ENCODE data around the gene SBF2. TPM values are rescaled to one million over a fixed set of nuclear protein-coding genes. Genes with fewer than 3 reads are reported as not detected.

SBF2 gene
- total and polyA plus RNA-seq, 2 of the 13 experiments (the other 11 are each of a cell fraction or from before 2014, with no cell fraction given), result 24.0 to 45.8 TPM

DNA sequence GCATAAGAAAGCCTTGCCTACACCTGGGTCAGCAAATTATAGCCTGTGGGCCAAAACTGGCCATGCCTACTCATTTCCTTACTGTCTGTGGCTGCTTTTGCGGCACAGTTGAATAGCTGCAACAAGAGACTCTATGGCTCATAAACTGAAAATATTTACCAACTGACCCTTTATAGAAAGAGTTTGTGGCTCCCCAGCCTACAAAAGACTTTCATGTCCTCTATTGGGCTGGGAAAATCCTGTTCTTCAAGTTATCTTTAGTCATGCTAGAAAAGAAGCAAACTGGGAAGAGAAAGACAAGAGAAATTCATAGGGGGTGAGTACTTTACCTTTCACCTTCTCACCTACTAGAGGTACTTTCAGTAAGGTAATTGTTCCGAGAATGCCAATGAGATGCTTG is 455.1 kb downstream of the SBF2 start:
- H3K9me3 ChIP-seq (ENCODE audit: low read length), result no peaks in the 10 kb centered on the region
- H3K4me3 ChIP-seq (replicated peaks in 1 of 3; ENCODE audit: insufficient read depth in 1 of 3, low read depth in 2 of 3, low read length in 3 of 3), result no peak overlapping the region
- DNase-seq (ENCODE audit: low spot score) (no peak), FAIRE-seq (no peak), ATAC-seq (no peak)
- no peak overlapping the region for H3K9ac ChIP-seq (ENCODE audit: insufficient read depth, low read depth, low read length)
- no peaks in the 10 kb centered on the region for H4K20me1 ChIP-seq (ENCODE audit: insufficient read depth, low read length)
- ChIA-PET CTCF (ENCODE audit: low intra/inter-chr PET ratio, low total read pairs) (no interaction called here), POLR2A (no interaction called here)
- H3K36me3 ChIP-seq (replicated peaks in 1 of 2; ENCODE audit: control insufficient read depth in 1 of 2, insufficient read depth in 2 of 2, low read length in 2 of 2), result peaks cover 4 to 9% of the 10 kb centered on the region in 2 experiments; a peak in 3 of 5 replicates
- H3K27me3 ChIP-seq (ENCODE audit: control insufficient read depth in 1 of 2, insufficient read depth in 2 of 2, low read length in 2 of 2), result no peaks in the 10 kb centered on the region
- BruUV-seq (replicated peaks), result no TSS peak
- no peak for TF ChIP-seq ZNF143 (CRISPR knock-in tag; IDR thresholded peaks at IDR 0.05)
- no peak for TF ChIP-seq ZKSCAN8 (CRISPR knock-in tag; IDR thresholded peaks at IDR 0.05; ENCODE audit: borderline replicate concordance)
- no peak for TF ChIP-seq KDM2A (CRISPR knock-in tag; IDR thresholded peaks at IDR 0.05; ENCODE audit: borderline replicate concordance, low read depth)
- no peak for TF ChIP-seq IRF9 (CRISPR knock-in tag; IDR thresholded peaks at IDR 0.05; ENCODE audit: borderline replicate concordance)
- no peak for TF ChIP-seq NONO (IDR thresholded peaks at IDR 0.05)
- TF ChIP-seq NONO (CRISPR knock-in tag; conservative IDR thresholded peaks at IDR 0.05), result no peak
- TF ChIP-seq NFYC (CRISPR knock-in tag; IDR thresholded peaks at IDR 0.05), result no peak
- TF ChIP-seq SMAD3 (CRISPR knock-in tag; IDR thresholded peaks at IDR 0.05), result no peak
- no peak for TF ChIP-seq ZNF224 (CRISPR knock-in tag; IDR thresholded peaks at IDR 0.05)
- no peak for TF ChIP-seq ZNF44 (CRISPR knock-in tag; IDR thresholded peaks at IDR 0.05)
- TF ChIP-seq ZNF337 (CRISPR knock-in tag; IDR thresholded peaks at IDR 0.05; ENCODE audit: borderline replicate concordance, low read depth), result no peak
- TF ChIP-seq MED13 (CRISPR knock-in tag; IDR thresholded peaks at IDR 0.05), result no peak
- no peak for TF ChIP-seq ZNF672 (CRISPR knock-in tag; IDR thresholded peaks at IDR 0.05)
- no peak for TF ChIP-seq CREB3 (CRISPR knock-in tag; IDR thresholded peaks at IDR 0.05)
- no peak for TF ChIP-seq GPBP1L1 (CRISPR knock-in tag; IDR thresholded peaks at IDR 0.05)
- TF ChIP-seq, protein P1, sequence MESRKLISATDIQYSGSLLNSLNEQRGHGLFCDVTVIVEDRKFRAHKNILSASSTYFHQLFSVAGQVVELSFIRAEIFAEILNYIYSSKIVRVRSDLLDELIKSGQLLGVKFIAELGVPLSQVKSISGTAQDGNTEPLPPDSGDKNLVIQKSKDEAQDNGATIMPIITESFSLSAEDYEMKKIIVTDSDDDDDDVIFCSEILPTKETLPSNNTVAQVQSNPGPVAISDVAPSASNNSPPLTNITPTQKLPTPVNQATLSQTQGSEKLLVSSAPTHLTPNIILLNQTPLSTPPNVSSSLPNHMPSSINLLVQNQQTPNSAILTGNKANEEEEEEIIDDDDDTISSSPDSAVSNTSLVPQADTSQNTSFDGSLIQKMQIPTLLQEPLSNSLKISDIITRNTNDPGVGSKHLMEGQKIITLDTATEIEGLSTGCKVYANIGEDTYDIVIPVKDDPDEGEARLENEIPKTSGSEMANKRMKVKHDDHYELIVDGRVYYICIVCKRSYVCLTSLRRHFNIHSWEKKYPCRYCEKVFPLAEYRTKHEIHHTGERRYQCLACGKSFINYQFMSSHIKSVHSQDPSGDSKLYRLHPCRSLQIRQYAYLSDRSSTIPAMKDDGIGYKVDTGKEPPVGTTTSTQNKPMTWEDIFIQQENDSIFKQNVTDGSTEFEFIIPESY (CRISPR knock-in tag; IDR thresholded peaks at IDR 0.05), result no peak
- TF ChIP-seq XRCC5 (optimal IDR thresholded peaks at IDR 0.05; ENCODE audit: low read length), result no peak
- no peak for TF ChIP-seq ZBTB7A (CRISPR knock-in tag; IDR thresholded peaks at IDR 0.05)
- no peak for TF ChIP-seq CCAR2 (optimal IDR thresholded peaks at IDR 0.05; ENCODE audit: low read depth, low read length)
- TF ChIP-seq ZNF567 (CRISPR knock-in tag; IDR thresholded peaks at IDR 0.05; ENCODE audit: borderline replicate concordance), result no peak
- no peak for TF ChIP-seq CBX2 (IDR thresholded peaks at IDR 0.05; ENCODE audit: low read depth, low read length)
- TF ChIP-seq CBX2 (CRISPR knock-in tag; IDR thresholded peaks at IDR 0.05; ENCODE audit: low read depth), result no peak
- WGBS (ENCODE audit: low lambda C conversion rate), result 98% methylated on average over 2 of the region's 2 CpGs
- no peak overlapping the region for H3K27ac ChIP-seq (ENCODE audit: extremely low read length, insufficient read depth, low read length)
- H3K79me2 ChIP-seq (ENCODE audit: insufficient read depth, low read length), result no peaks in the 10 kb centered on the region
- in situ Hi-C loops (cut with HindIII; ENCODE audit: extremely low pct_ligation_motif_present, low pct_unique_long_range_greater_than_20kb), result no loop called here
- H3K4me1 ChIP-seq (ENCODE audit: insufficient read depth, low read length), result no peaks in the 10 kb centered on the region
- intact Hi-C loops (cut with micrococcal nuclease; ENCODE audit: unreplicated experiment), result no loop called here
- H2AFZ ChIP-seq (ENCODE audit: low read length), result no peak overlapping the region
- H3K4me2 ChIP-seq (ENCODE audit: low read depth, low read length), result no peak overlapping the region
